SK-N-SH (cell line): ENCODE results near the gene C1QTNF3. TPM values are rescaled to one million over a fixed set of nuclear protein-coding genes. Genes with fewer than 3 reads are reported as not detected.

Source experiments
- CTCF ChIA-PET: fragments of 300-600, 350-600 bp; formaldehyde crosslinking; extraction: SDS; loops from one replicate; lab custom pipeline; 2021; lab: Yijun Ruan, JAX
- POLR2A ChIA-PET: fragments of 350-600 bp; sonication (Branson Sonifier 250); formaldehyde crosslinking; extraction: SDS; loops from one replicate; lab custom pipeline; 2020; ENCODE audit warnings: antibody characterized with exemption, inconsistent platforms; lab: Yijun Ruan, JAX
- DNase-seq: peaks from one replicate; pipeline ENCODE4 v3.0.0; 2012
- H2AFZ ChIP-seq: fragments of 200-600 bp; sonication (generic); 2 replicates; pipeline ENCODE4 v1.8.1; 2016; ENCODE audit warnings: antibody characterized with exemption, mild to moderate bottlenecking, low read depth
- H3F3A ChIP-seq: fragments of 200-600 bp; sonication (generic); replicated peaks from 2 replicates; pipeline ENCODE3; 2016; ENCODE audit warnings: antibody characterized with exemption, mild to moderate bottlenecking; ENCODE audit not compliant: insufficient read depth
- H3K27ac ChIP-seq, 2 experiments: fragments of 200-500 bp in 1 of 2; fragments of 200-600 bp in 1 of 2; sonication (Bioruptor generic) in 1 of 2; sonication (generic), shearing (Covaris generic) in 1 of 2; 2 replicates each; pipeline versions ENCODE4 v1.5.1 to v1.6.1; 2014 to 2016; ENCODE audit warnings: low read depth in 2 of 2, inconsistent platforms in 1 of 2, low read length in 1 of 2, mild to moderate bottlenecking in 1 of 2, mixed read lengths in 1 of 2
- H3K27me3 ChIP-seq: fragments of 200-600 bp; sonication (generic), shearing (Covaris generic); 2 replicates; pipeline ENCODE4 v1.6.1; 2016; ENCODE audit warnings: mixed run types; ENCODE audit not compliant: insufficient read depth
- H3K36me3 ChIP-seq, 2 experiments: fragments of 200-500 bp in 1 of 2; fragments of 200-600 bp in 1 of 2; sonication (Bioruptor generic) in 1 of 2; sonication (generic) in 1 of 2; replicated peaks in 1 of 2; 2 replicates each; pipeline versions ENCODE3 to v1.5.1; 2014 to 2016; ENCODE audit warnings: low read length in 1 of 2, mild to moderate bottlenecking in 1 of 2; ENCODE audit not compliant: insufficient read depth in 2 of 2, control insufficient read depth in 1 of 2
- H3K4me1 ChIP-seq, 2 experiments: fragments of 200-500 bp in 1 of 2; fragments of 200-600 bp in 1 of 2; sonication (Bioruptor generic) in 1 of 2; sonication (generic), shearing (Covaris generic) in 1 of 2; 2 replicates each; pipeline versions ENCODE4 v1.5.1 to v1.6.1; 2014 to 2016; ENCODE audit warnings: low read depth in 1 of 2, low read length in 1 of 2, mixed run types in 1 of 2; ENCODE audit not compliant: insufficient read depth in 2 of 2, control insufficient read depth in 1 of 2
- H3K4me2 ChIP-seq: fragments of 200-600 bp; sonication (generic), shearing (Covaris generic); 2 replicates; pipeline ENCODE4 v1.6.1; 2017; ENCODE audit warnings: mixed run types
- H3K4me3 ChIP-seq, 2 experiments: fragments of 200-500 bp in 1 of 2; fragments of 200-600 bp in 1 of 2; sonication (Bioruptor generic) in 1 of 2; sonication (generic), shearing (Covaris generic) in 1 of 2; 2 replicates each; pipeline versions ENCODE4 v1.5.1 to v1.8.1; 2014 to 2016; ENCODE audit warnings: low read depth in 2 of 2, inconsistent platforms in 1 of 2, low read length in 1 of 2, mild to moderate bottlenecking in 1 of 2, mixed read lengths in 1 of 2, moderate library complexity in 1 of 2
- H3K79me2 ChIP-seq: fragments of 200-600 bp; sonication (generic); 2 replicates; pipeline ENCODE4 v1.8.1; 2017; ENCODE audit warnings: mild to moderate bottlenecking; ENCODE audit not compliant: insufficient read depth
- H3K9ac ChIP-seq: fragments of 200-600 bp; sonication (generic); 2 replicates; pipeline ENCODE4 v1.6.1; 2017; ENCODE audit warnings: mixed run types
- H3K9me2 ChIP-seq: fragments of 200-600 bp; sonication (generic); 2 replicates; pipeline ENCODE4 v1.6.1; 2017; ENCODE audit warnings: mixed run types
- H3K9me3 ChIP-seq: fragments of 200-600 bp; sonication (generic); 2 replicates; pipeline ENCODE4 v1.6.1; 2017; ENCODE audit warnings: mixed run types, mild to moderate bottlenecking, moderate library complexity
- H4K20me1 ChIP-seq: fragments of 200-600 bp; sonication (generic); 2 replicates; pipeline ENCODE4 v1.6.1; 2017; ENCODE audit warnings: mild to moderate bottlenecking, mixed run types; ENCODE audit not compliant: insufficient read depth
- CHD2 ChIP-seq: fragments of 150-350 bp; IDR thresholded peaks from 2 replicates; pipeline ENCODE4 v1.6.1; 2018; ENCODE audit warnings: low read length; ENCODE audit not compliant: partially characterized antibody
- ELF1 ChIP-seq: IDR thresholded peaks from 2 replicates; pipeline ENCODE4 v1.4.0; 2012
- EP300 ChIP-seq, 2 experiments: IDR thresholded peaks; 2 replicates each; pipeline versions ENCODE4 v1.4.0 to v1.6.1; 2012; ENCODE audit warnings: borderline replicate concordance in 1 of 2, low read depth in 1 of 2, low read length in 1 of 2
- EZH2phosphoT487 ChIP-seq: fragments of 200-600 bp; sonication (generic); IDR thresholded peaks from 2 replicates; pipeline ENCODE4 v1.6.1; 2017; ENCODE audit warnings: low read depth, mixed run types, mild to moderate bottlenecking, antibody characterized with exemption, moderate library complexity, borderline replicate concordance
- FOSL2 ChIP-seq: IDR thresholded peaks from 2 replicates; pipeline ENCODE4 v1.4.0; 2012; ENCODE audit warnings: low read depth, mild to moderate bottlenecking, moderate library complexity, borderline replicate concordance
- MXI1 ChIP-seq: IDR thresholded peaks from 2 replicates; pipeline ENCODE4 v1.6.1; 2012; ENCODE audit warnings: mild to moderate bottlenecking, low read depth, low read length, improper control_type of control experiment
- NFIC ChIP-seq: IDR thresholded peaks from 2 replicates; pipeline ENCODE4 v1.4.0; 2012; ENCODE audit warnings: borderline replicate concordance
- NRF1 ChIP-seq: IDR thresholded peaks from 2 replicates; pipeline ENCODE4 v1.6.1; 2012; ENCODE audit warnings: low read depth, mild to moderate bottlenecking, low read length
- POLR2AphosphoS5 ChIP-seq: IDR thresholded peaks from 2 replicates; pipeline ENCODE4 v1.6.1; 2012; ENCODE audit warnings: low read depth, low read length
- RCOR1 ChIP-seq: fragments of 150-350 bp; IDR thresholded peaks from 2 replicates; pipeline ENCODE4 v1.6.1; 2017; ENCODE audit warnings: antibody characterized with exemption, low read length
- RFX5 ChIP-seq: IDR thresholded peaks from 2 replicates; pipeline ENCODE4 v1.6.1; 2012; ENCODE audit warnings: mild to moderate bottlenecking, improper control_type of control experiment, low read length
- TAF1 ChIP-seq: IDR thresholded peaks from 2 replicates; pipeline ENCODE4 v1.6.1; 2012; ENCODE audit warnings: low read depth, mild to moderate bottlenecking, low read length, moderate library complexity, borderline replicate concordance
- TEAD4 ChIP-seq: IDR thresholded peaks from 2 replicates; pipeline ENCODE4 v1.4.0; 2012; ENCODE audit warnings: mild to moderate bottlenecking, borderline replicate concordance; ENCODE audit not compliant: insufficient read depth
- WGBS: methylation state at CpG from one replicate; pipeline ENCODE4 v1.1.6; 2017; ENCODE audit warnings: low lambda C conversion rate; 5-methylcytosine and 5-hydroxymethylcytosine counted together
- polyA plus RNA-seq, 3 experiments: library from polyadenylated mRNA; depleted of rRNA; stranded (reverse); fragments of >200 nt; gene quantifications; 2 replicates each; pipeline ENCODE4 v1.2.3, GENCODE V29; 2012
- TF ChIP-seq, protein P1 (sequence below): fragments of 150-350 bp; IDR thresholded peaks from 2 replicates; pipeline ENCODE4 v1.6.1; 2016; ENCODE audit warnings: mild to moderate bottlenecking, low read depth, low read length
- TF ChIP-seq, protein P2 (sequence below): fragments of 150-350 bp; IDR thresholded peaks from 2 replicates; pipeline ENCODE4 v1.6.1; 2017; ENCODE audit warnings: antibody characterized with exemption, low read length, low read depth, borderline replicate concordance
- TF ChIP-seq, protein P3 (sequence below): IDR thresholded peaks from 2 replicates; pipeline ENCODE4 v1.4.0; 2012; ENCODE audit warnings: low read depth, borderline replicate concordance

C1QTNF3 gene
- polyA plus RNA-seq, 1 of the 3 experiments (the other 2 are of a cell fraction), result 1.5 TPM

DNA sequence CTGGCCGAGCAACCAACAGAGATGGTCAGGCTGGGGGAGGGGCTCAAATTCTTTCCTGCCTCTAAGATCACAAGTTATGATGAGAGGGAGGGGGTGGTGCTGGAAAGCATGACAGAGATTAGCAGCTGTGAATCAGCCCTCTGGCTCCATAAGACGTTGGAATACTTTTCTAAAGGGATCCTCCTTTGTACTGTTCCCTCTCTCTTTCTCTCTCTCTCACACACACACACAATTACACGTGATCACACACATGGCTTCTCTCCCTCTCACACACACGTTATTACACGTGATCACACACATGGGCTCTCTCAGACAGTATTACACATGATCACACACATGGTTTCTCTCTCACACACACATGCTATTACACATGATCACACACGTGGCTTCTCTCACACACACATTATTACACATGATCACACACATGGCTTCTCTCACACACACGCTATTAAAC is 58.3 kb downstream of the C1QTNF3 start, which contains the start of gene SLC45A2:
Gene SLC45A2, minus strand, starts transcription at position 23 of the 454 bp plus-strand sequence. CDS start 110 bp downstream, outside the sequence.
- no peak for DNase-seq
- H3K9ac ChIP-seq, result no peak within 1 kb of the TSS
- peaks cover 11% of the 10 kb centered on the region for H3F3A ChIP-seq
- H3K4me3 ChIP-seq, result no peak within 1 kb of the TSS
- no peaks in the 10 kb centered on the region for H3K4me1 ChIP-seq
- peaks cover 18 to 19% of the 10 kb centered on the region in 2 experiments for H3K36me3 ChIP-seq
- H2AFZ ChIP-seq, result no peak within 1 kb of the TSS
- H3K27ac ChIP-seq, result no peak within 1 kb of the TSS
- no peaks in the 10 kb centered on the region for H3K27me3 ChIP-seq
- no peak within 1 kb of the TSS for H3K4me2 ChIP-seq
- no peaks in the 10 kb centered on the region for H4K20me1 ChIP-seq
- ChIA-PET CTCF (no interaction called here), POLR2A (no interaction called here)
- H3K9me2 ChIP-seq, result no peaks in the 10 kb centered on the region
- no peaks in the 10 kb centered on the region for H3K9me3 ChIP-seq
- H3K79me2 ChIP-seq, result no peaks in the 10 kb centered on the region
- 76% methylated on average over 7 of the region's 7 CpGs for WGBS
- no peak for TF ChIP-seq RFX5
- no peak for TF ChIP-seq NFIC
- TF ChIP-seq RCOR1, result no peak
- TF ChIP-seq ELF1, result no peak
- TF ChIP-seq, protein P1, sequence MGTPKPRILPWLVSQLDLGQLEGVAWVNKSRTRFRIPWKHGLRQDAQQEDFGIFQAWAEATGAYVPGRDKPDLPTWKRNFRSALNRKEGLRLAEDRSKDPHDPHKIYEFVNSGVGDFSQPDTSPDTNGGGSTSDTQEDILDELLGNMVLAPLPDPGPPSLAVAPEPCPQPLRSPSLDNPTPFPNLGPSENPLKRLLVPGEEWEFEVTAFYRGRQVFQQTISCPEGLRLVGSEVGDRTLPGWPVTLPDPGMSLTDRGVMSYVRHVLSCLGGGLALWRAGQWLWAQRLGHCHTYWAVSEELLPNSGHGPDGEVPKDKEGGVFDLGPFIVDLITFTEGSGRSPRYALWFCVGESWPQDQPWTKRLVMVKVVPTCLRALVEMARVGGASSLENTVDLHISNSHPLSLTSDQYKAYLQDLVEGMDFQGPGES, result no peak
- TF ChIP-seq MXI1, result no peak
- TF ChIP-seq POLR2AphosphoS5, result no peak
- TF ChIP-seq EZH2phosphoT487, result no peak
- TF ChIP-seq FOSL2, result no peak
- no peak for TF ChIP-seq EP300 (IDR thresholded peaks at IDR 0.05; ENCODE audit: borderline replicate concordance in 1 of 2, low read depth in 1 of 2, low read length in 1 of 2)
- TF ChIP-seq, protein P2, sequence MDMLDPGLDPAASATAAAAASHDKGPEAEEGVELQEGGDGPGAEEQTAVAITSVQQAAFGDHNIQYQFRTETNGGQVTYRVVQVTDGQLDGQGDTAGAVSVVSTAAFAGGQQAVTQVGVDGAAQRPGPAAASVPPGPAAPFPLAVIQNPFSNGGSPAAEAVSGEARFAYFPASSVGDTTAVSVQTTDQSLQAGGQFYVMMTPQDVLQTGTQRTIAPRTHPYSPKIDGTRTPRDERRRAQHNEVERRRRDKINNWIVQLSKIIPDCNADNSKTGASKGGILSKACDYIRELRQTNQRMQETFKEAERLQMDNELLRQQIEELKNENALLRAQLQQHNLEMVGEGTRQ, result no peak
- TF ChIP-seq TAF1, result no peak
- TF ChIP-seq CHD2, result no peak

DNA sequence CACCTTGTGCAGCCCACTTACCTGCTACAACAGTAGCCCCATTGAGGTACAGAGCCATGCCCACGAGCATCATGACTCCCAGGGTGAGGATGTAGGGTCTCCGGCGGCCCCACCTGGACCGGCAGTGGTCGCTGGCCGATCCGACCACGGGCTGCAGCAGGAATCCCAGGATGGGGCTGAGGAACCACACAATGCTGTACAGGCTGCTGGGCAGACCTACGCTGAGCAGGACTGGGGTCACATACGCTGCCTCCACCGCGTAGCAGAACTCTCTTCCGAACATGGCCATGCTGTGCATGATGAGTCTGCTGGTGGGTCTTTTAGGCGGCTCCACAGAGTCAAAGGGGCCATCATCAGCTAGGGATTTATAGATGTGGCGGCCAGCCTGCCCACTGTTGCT is 58.8 kb downstream of the C1QTNF3 start:
- H3K9me3 ChIP-seq, result no peaks in the 10 kb centered on the region
- no peaks in the 10 kb centered on the region for H4K20me1 ChIP-seq
- H3K4me2 ChIP-seq, result no peak overlapping the region
- no peaks in the 10 kb centered on the region for H3K79me2 ChIP-seq
- DNase-seq, result no peak
- H3K4me1 ChIP-seq, result no peaks in the 10 kb centered on the region
- ChIA-PET CTCF (no interaction called here), POLR2A (interaction anchor here (0.6 kb wide), 1 partner anchor 61 kb away, joined by 3 read pairs; no protein-coding TSS in a partner anchor)
- no peaks in the 10 kb centered on the region for H3K27me3 ChIP-seq
- H3K9me2 ChIP-seq, result no peaks in the 10 kb centered on the region
- WGBS, result 83% methylated on average over 2 of the region's 15 CpGs
- H2AFZ ChIP-seq, result no peak overlapping the region
- TF ChIP-seq FOSL2, result no peak
- no peak for TF ChIP-seq TEAD4
- TF ChIP-seq NRF1, result no peak
- TF ChIP-seq, protein P3, sequence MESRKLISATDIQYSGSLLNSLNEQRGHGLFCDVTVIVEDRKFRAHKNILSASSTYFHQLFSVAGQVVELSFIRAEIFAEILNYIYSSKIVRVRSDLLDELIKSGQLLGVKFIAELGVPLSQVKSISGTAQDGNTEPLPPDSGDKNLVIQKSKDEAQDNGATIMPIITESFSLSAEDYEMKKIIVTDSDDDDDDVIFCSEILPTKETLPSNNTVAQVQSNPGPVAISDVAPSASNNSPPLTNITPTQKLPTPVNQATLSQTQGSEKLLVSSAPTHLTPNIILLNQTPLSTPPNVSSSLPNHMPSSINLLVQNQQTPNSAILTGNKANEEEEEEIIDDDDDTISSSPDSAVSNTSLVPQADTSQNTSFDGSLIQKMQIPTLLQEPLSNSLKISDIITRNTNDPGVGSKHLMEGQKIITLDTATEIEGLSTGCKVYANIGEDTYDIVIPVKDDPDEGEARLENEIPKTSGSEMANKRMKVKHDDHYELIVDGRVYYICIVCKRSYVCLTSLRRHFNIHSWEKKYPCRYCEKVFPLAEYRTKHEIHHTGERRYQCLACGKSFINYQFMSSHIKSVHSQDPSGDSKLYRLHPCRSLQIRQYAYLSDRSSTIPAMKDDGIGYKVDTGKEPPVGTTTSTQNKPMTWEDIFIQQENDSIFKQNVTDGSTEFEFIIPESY, result no peak
- TF ChIP-seq, protein P1, result no peak
- H3K4me3 ChIP-seq, result no peak overlapping the region
- no peak overlapping the region for H3K27ac ChIP-seq
- H3K9ac ChIP-seq, result no peak overlapping the region
- peaks cover 17 to 18% of the 10 kb centered on the region in 2 experiments for H3K36me3 ChIP-seq
- H3F3A ChIP-seq, result peaks cover 11% of the 10 kb centered on the region
